Fibroblast of mammary gland (primary cell): ENCODE measurements around the gene SIMC1.
"Not testable (repeated sequence)": the region's sequence is repeated elsewhere in the genome, so short reads cannot be mapped to it uniquely, and the experiment has no call there.

ENCODE experiments used
- DNase-seq: peaks from one replicate; pipeline ENCODE4 v3.0.0-alpha.2; 2010; ENCODE audit warnings: low read depth
- H3K4me3 ChIP-seq: 2 replicates; pipeline ENCODE4 v1.5.1; 2011; ENCODE audit warnings: low read depth, mild to moderate bottlenecking, low read length, moderate library complexity; ENCODE audit not compliant: control insufficient read depth
- TF ChIP-seq, protein P1 (sequence below): conservative IDR thresholded peaks from 2 replicates; pipeline ENCODE4 v1.5.1; 2011; ENCODE audit warnings: low read depth, low read length, inconsistent platforms; ENCODE audit not compliant: control insufficient read depth, insufficient read depth

Gene SIMC1

GRCh38 chr5:176197234-176197858 lies 40.9 kb upstream of the SIMC1 start:
- not testable (repeated sequence) for H3K4me3 ChIP-seq, DNase-seq

DNA sequence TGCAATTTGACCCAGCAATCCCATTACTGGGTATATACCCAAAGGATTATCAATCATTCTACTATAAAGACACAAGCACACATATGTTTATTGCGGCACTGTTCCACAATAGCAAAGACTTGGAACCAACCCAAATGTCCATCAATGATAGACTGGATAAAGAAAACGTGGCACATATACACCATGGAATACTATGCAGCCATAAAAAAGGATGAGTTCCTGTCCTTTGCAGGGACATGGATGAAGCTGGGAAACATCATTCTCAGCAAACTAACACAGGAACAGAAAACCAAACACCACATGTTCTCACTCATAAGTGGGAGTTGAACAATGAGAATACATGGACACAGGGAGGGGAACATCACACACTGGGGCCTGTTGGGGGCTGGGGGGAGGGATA lies 39.9 kb upstream of the SIMC1 start:
- not testable (repeated sequence) for DNase-seq, H3K4me3 ChIP-seq

DNA sequence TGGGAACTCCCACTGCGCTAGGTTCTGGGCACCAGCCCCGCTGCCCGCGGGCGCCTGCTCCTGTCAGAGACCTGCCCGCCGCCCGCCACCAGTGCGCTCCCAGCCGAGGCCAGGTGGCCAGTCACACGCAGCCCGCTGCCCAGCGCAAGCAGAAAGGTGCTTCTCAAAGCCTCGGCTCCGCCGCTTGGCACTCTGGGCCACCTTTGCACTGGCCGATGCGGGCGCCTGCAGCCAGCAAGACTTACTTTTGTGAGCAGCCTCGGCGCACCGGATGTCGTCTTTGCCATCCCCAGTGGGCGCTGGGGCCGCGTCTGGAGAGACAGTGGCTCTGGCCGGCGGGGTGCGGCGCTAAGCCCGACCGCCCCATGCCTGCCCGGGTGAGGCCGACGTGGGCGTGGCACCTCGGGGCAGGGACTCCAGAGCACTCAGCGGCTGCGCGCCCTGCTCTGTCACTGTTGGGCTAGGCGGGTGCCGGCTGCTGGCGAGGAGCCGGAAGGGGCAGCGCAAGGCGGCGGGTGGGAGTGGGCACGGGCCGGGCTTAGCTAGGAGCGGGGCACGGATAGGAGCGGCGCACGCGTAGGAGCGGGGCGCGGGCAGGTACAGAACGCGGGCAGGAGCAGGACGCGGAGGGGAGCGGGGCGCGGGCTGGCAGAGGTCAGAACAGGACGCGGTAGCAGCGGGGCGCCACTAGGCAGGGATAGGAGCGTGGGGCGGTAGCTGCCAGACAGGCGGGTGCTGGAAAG lies 39.1 kb upstream of the SIMC1 start:
- H3K4me3 ChIP-seq, DNase-seq: not testable (repeated sequence)

GRCh38 chr5:176199803-176200399 lies 38.3 kb upstream of the SIMC1 start:
- H3K4me3 ChIP-seq, DNase-seq: not testable (repeated sequence)

DNA sequence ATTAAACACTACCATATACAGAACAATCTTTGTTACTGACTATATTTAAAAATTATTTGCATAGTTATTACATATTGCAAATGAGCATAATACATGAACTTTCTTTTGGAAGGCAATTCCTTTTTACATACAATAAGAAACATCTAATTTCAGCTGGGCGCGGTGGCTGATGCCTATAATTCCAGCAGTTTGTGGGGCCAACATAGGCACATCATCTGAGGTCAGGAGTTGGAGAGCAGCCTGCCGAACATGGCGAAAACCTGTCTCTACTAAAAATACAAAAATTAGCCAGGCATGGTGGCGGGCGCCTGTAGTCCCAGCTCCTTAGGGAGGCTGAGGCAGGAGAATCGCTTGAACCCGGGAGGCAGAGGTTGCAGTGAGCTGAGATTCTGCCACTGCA lies 36.4 kb upstream of the SIMC1 start:
- H3K4me3 ChIP-seq = no peak overlapping the region
- DNase-seq = no peak

GRCh38 chr5:176203086-176203485 lies 35.1 kb upstream of the SIMC1 start:
- DNase-seq = no peak
- TF ChIP-seq, protein P1, sequence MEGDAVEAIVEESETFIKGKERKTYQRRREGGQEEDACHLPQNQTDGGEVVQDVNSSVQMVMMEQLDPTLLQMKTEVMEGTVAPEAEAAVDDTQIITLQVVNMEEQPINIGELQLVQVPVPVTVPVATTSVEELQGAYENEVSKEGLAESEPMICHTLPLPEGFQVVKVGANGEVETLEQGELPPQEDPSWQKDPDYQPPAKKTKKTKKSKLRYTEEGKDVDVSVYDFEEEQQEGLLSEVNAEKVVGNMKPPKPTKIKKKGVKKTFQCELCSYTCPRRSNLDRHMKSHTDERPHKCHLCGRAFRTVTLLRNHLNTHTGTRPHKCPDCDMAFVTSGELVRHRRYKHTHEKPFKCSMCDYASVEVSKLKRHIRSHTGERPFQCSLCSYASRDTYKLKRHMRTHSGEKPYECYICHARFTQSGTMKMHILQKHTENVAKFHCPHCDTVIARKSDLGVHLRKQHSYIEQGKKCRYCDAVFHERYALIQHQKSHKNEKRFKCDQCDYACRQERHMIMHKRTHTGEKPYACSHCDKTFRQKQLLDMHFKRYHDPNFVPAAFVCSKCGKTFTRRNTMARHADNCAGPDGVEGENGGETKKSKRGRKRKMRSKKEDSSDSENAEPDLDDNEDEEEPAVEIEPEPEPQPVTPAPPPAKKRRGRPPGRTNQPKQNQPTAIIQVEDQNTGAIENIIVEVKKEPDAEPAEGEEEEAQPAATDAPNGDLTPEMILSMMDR = no peak

More for the DNA sequence above, 36.4 kb upstream of the SIMC1 start:
- TF ChIP-seq, protein P1 = no peak

GRCh38 chr5:176203535-176203934 lies 34.7 kb upstream of the SIMC1 start:
- DNase-seq, H3K4me3 ChIP-seq: not testable (repeated sequence)

More at GRCh38 chr5:176203086-176203485, 35.1 kb upstream of the SIMC1 start:
- H3K4me3 ChIP-seq = no peak overlapping the region

GRCh38 chr5:176214466-176215021 lies 23.7 kb upstream of the SIMC1 start:
- not testable (repeated sequence) for DNase-seq, H3K4me3 ChIP-seq

DNA sequence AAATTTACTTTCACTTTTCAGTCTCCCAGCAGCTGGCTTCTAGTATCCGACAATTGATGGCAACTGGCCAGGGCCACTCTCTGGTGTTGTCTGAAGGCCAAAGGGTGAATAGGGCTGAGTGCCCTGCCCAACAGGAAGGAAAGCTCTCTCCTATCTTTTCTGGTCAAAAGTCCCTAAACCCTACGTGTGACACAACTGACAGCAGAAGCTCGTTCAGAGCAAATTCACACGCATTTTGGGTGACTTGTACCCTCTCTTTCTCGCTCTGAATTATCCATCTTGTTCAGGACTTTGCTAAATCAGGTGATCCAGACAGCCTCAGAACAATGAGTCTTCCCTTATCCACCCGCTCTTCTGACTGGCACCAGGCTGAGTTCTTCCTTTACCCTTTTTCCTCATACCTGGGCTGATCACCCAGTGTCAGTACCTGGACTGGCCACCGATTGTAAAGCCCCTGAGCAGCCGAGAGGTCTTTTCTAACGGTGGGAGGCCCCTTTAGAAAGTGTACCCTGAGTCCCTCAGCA lies 21.8 kb upstream of the SIMC1 start:
- not testable (repeated sequence) for DNase-seq, H3K4me3 ChIP-seq

DNA sequence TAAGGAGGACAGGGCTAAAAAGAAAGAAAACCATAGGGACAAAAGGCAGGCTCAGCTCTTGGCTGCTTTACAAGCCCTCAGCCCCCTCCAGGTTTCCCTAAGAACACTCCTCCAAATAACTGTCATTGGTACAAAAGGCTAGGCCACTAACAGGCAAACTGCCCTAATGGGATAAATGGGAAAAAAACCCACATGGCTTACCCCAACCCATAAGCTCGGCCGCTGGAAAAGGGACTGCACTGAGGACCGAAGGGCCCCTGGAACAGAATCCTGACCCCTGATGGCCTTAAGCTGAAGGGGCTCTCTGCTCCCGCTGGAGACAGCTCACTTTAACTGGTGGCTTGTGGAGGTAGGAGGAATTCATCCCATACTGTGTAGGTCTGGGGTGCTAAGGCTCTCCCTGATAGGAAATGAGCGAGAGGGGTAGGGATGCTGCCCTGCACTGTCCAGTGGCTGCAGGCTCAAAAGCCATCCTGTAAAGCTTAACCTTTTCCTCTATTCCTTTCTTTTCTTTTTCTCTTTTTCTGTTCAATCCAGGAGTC lies 21.0 kb upstream of the SIMC1 start:
- DNase-seq, H3K4me3 ChIP-seq: not testable (repeated sequence)

DNA sequence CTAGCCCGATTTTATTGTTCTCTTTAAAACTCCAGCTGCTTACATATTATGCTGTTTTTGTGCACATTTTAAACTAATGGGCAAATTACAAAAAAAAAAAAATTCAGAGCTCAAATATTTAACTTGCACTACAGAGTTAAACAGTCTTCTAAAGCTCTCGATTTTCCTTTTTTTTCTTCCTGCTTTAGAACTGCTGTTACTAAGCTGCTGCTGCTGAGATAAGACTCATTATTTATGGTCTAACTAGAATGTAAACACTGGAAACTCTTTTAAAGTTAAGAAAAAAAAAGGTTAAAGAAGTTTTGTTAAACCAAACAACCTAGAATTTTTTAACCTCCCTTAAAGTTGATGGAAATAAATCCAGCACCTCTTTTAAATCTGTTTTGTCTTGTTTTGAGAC lies 20.5 kb upstream of the SIMC1 start:
- DNase-seq, H3K4me3 ChIP-seq: not testable (repeated sequence)

DNA sequence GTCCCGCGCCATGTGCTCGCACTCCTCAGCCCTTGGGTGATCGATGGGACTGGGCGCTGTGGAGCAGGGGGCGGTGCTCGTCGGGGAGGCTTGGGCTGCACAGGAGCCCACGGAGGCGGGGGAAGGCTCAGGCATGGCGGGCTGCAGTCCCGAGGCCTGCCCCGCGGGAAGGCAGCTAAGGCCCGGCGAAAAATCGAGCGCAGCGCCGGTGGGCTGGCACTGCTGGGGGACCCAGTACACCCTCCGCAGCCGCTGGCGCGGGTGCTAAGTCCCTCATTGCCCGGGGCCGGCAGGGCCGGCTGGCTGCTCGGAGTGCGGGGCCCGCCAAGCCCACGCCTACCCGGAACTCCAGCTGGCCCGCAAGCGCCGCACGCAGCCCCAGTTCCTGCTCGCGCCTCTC lies 16.2 kb upstream of the SIMC1 start:
- DNase-seq, H3K4me3 ChIP-seq: not testable (repeated sequence)

DNA sequence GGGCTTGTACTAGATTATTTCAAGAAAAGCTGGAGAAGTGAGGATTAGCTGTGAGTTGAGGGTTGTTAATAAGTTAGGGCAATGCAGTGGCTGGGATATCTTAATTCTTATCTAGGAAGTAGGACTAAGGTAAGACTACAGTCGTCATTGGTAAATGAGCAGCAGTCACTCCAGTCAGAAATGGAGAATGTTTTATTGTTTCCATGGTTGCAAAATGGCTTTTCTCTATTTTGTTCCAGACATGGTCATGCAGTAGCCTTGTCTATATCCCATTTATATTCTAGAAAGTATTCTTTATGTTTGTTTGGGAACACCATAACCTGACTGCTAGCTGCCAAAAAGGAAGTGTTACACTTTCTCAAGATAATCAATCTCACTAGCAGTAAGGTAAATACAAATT lies 9.9 kb upstream of the SIMC1 start:
- H3K4me3 ChIP-seq, DNase-seq: not testable (repeated sequence)

DNA sequence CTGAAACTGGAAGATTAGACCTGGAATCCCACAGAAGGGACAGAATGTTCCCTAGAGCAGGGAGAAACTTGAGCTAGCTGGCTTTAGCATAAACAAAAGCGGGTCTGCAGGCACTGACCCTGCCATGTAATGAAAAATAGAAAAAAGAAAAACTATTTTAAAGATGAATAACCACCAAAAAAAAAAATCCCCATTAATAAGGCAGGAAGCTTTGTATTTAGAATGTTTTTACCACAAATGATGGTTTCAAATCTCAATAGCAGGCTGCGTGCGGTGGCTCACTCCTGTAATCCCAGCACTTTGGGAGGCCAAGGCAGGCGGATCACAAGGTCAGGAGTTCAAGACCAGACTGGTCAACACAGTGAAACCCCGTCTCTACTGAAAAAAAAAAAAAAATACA lies 5.0 kb upstream of the SIMC1 start:
- not testable (repeated sequence) for DNase-seq, H3K4me3 ChIP-seq
